ENCODE results near the gene SLC36A3.
"Not testable (repeated sequence)": the region's sequence is repeated elsewhere in the genome, so short reads cannot be mapped to it uniquely, and the experiment has no call there.

SLC36A3 gene

GRCh38 chr5:151240924-151241635 lies 62.5 kb downstream of the SLC36A3 start:
- TF ChIP-seq CTCF (IDR thresholded peaks at IDR 0.05; ENCODE audit: insufficient read depth, low read depth, low read length, missing control alignments), result no peak
- peak; percentile 44 for DNase-seq (ENCODE audit: low read depth)
- no peak overlapping the region for H3K4me3 ChIP-seq (ENCODE audit: low read length)

- not testable (repeated sequence) for H3K4me3 ChIP-seq (ENCODE audit: low read length); DNase-seq (ENCODE audit: low read depth)
These were observed 63.2 kb downstream of the SLC36A3 start for GRCh38 chr5:151240268-151240835.

- TF ChIP-seq CTCF (IDR thresholded peaks at IDR 0.05; ENCODE audit: insufficient read depth, low read depth, low read length, missing control alignments), result peak; percentile 86
- H3K4me3 ChIP-seq (ENCODE audit: low read length), result no peak overlapping the region
- peak; percentile 67 for DNase-seq (ENCODE audit: low read depth)
These were observed 64.2 kb downstream of the SLC36A3 start for GRCh38 chr5:151239237-151239861.

GRCh38 chr5:151238303-151238741 lies 65.2 kb downstream of the SLC36A3 start:
- no peak for TF ChIP-seq CTCF (IDR thresholded peaks at IDR 0.05; ENCODE audit: insufficient read depth, low read depth, low read length, missing control alignments)
- no peak for DNase-seq (ENCODE audit: low read depth)
- no peak overlapping the region for H3K4me3 ChIP-seq (ENCODE audit: low read length)

GRCh38 chr5:151237685-151238084 lies 65.9 kb downstream of the SLC36A3 start:
- no peak for DNase-seq (ENCODE audit: low read depth)
- no peak overlapping the region for H3K4me3 ChIP-seq (ENCODE audit: low read length)
- TF ChIP-seq CTCF (IDR thresholded peaks at IDR 0.05; ENCODE audit: insufficient read depth, low read depth, low read length, missing control alignments), result no peak

GRCh38 chr5:151236888-151237287 lies 66.7 kb downstream of the SLC36A3 start:
- H3K4me3 ChIP-seq (ENCODE audit: low read length), result no peak overlapping the region
- DNase-seq (ENCODE audit: low read depth), result no peak
- no peak for TF ChIP-seq CTCF (IDR thresholded peaks at IDR 0.05; ENCODE audit: insufficient read depth, low read depth, low read length, missing control alignments)

- DNase-seq (ENCODE audit: low read depth); H3K4me3 ChIP-seq (ENCODE audit: low read length): not testable (repeated sequence)
These were observed 68.4 kb downstream of the SLC36A3 start for GRCh38 chr5:151235239-151235571.

Measured in epithelial cell of esophagus (primary cell).